ENCODE results near the gene ANKRD9.

DNA sequence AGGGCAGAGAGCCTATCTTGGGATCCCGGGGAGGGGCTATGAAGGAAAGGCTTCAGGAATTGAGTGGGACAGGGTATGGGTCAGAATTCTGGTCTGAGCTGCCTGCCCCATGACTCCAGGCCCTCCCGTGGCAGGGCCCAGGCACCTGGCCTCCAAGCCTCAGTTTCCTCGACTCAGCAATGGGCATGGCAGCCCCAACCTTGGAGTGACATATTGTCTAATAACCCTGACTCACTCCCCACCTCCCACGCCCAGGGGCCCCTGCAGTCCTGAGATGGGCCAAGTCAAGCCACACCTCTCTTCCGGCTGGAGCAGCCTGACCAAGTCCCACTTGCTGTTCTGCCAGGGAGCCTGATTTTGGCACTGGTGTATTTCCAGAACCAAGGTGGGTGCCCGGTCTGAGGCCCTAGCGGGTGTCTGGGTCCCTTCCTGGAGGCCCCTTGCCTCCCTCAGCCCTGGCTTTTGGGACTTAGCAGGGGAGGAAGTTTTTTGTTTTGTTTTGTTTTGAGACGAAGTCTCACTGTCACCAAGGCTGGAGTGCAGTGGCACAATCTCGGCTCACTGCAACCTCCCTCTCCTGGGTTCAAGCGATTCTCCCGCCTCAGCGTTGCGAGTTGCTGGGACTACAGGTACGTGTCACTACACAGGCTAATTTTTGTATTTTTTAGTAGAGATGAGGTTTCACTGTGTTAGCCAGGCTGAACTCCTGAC lies 42.6 kb upstream of the ANKRD9 start:
- TF ChIP-seq EZH2 (IDR thresholded peaks at IDR 0.05; ENCODE audit: low read depth, unreplicated experiment) (no peak), CREB1 (CRISPR knock-in tag; IDR thresholded peaks at IDR 0.05; ENCODE audit: low read depth) (no peak), JUNB (IDR thresholded peaks at IDR 0.05; ENCODE audit: unreplicated experiment) (no peak), POLR2AphosphoS5 (IDR thresholded peaks at IDR 0.05; ENCODE audit: low read depth) (no peak)
- TF ChIP-seq, protein P1, sequence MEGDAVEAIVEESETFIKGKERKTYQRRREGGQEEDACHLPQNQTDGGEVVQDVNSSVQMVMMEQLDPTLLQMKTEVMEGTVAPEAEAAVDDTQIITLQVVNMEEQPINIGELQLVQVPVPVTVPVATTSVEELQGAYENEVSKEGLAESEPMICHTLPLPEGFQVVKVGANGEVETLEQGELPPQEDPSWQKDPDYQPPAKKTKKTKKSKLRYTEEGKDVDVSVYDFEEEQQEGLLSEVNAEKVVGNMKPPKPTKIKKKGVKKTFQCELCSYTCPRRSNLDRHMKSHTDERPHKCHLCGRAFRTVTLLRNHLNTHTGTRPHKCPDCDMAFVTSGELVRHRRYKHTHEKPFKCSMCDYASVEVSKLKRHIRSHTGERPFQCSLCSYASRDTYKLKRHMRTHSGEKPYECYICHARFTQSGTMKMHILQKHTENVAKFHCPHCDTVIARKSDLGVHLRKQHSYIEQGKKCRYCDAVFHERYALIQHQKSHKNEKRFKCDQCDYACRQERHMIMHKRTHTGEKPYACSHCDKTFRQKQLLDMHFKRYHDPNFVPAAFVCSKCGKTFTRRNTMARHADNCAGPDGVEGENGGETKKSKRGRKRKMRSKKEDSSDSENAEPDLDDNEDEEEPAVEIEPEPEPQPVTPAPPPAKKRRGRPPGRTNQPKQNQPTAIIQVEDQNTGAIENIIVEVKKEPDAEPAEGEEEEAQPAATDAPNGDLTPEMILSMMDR (conservative IDR thresholded peaks at IDR 0.05; ENCODE audit: low read depth in 2 of 2) = no peak
- TF ChIP-seq, protein P2, sequence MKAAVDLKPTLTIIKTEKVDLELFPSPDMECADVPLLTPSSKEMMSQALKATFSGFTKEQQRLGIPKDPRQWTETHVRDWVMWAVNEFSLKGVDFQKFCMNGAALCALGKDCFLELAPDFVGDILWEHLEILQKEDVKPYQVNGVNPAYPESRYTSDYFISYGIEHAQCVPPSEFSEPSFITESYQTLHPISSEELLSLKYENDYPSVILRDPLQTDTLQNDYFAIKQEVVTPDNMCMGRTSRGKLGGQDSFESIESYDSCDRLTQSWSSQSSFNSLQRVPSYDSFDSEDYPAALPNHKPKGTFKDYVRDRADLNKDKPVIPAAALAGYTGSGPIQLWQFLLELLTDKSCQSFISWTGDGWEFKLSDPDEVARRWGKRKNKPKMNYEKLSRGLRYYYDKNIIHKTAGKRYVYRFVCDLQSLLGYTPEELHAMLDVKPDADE (IDR thresholded peaks at IDR 0.05) = no peak
- TF ChIP-seq, protein P3, sequence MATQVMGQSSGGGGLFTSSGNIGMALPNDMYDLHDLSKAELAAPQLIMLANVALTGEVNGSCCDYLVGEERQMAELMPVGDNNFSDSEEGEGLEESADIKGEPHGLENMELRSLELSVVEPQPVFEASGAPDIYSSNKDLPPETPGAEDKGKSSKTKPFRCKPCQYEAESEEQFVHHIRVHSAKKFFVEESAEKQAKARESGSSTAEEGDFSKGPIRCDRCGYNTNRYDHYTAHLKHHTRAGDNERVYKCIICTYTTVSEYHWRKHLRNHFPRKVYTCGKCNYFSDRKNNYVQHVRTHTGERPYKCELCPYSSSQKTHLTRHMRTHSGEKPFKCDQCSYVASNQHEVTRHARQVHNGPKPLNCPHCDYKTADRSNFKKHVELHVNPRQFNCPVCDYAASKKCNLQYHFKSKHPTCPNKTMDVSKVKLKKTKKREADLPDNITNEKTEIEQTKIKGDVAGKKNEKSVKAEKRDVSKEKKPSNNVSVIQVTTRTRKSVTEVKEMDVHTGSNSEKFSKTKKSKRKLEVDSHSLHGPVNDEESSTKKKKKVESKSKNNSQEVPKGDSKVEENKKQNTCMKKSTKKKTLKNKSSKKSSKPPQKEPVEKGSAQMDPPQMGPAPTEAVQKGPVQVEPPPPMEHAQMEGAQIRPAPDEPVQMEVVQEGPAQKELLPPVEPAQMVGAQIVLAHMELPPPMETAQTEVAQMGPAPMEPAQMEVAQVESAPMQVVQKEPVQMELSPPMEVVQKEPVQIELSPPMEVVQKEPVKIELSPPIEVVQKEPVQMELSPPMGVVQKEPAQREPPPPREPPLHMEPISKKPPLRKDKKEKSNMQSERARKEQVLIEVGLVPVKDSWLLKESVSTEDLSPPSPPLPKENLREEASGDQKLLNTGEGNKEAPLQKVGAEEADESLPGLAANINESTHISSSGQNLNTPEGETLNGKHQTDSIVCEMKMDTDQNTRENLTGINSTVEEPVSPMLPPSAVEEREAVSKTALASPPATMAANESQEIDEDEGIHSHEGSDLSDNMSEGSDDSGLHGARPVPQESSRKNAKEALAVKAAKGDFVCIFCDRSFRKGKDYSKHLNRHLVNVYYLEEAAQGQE (IDR thresholded peaks at IDR 0.05; ENCODE audit: unreplicated experiment) = no peak

Data from GM23338 (cell line).